Measurements from ENCODE around the gene SLC39A13. TPM values are rescaled to one million over a fixed set of nuclear protein-coding genes. Genes with fewer than 3 reads are reported as not detected.

SLC39A13 gene
- total RNA-seq, 3 donors from 2014 or later: 18.7 to 20.8 (median 19.5) TPM

GRCh38 chr11:47460571-47461235, 52.3 kb downstream of the SLC39A13 start:
- Mint-ChIP-seq H3K9me3 (no peaks in the 10 kb centered on the region), H3K4me3 (no peak overlapping the region), H3K36me3 (ENCODE audit: insufficient read depth) (peaks cover 9% of the 10 kb centered on the region), H3K4me1 (ENCODE audit: low read depth) (no peaks in the 10 kb centered on the region), H3K27me3 (ENCODE audit: low read depth) (no peaks in the 10 kb centered on the region)
- no peak for ATAC-seq
- no peak for DNase-seq

GRCh38 chr11:47461876-47462275, 53.5 kb downstream of the SLC39A13 start:
- Mint-ChIP-seq H3K27me3 (ENCODE audit: low read depth) (no peaks in the 10 kb centered on the region), H3K9me3 (no peaks in the 10 kb centered on the region), H3K4me1 (ENCODE audit: low read depth) (no peaks in the 10 kb centered on the region), H3K4me3 (no peak overlapping the region), H3K36me3 (ENCODE audit: insufficient read depth) (peaks cover 11% of the 10 kb centered on the region)
- ATAC-seq (no peak), DNase-seq (no peak)

DNA sequence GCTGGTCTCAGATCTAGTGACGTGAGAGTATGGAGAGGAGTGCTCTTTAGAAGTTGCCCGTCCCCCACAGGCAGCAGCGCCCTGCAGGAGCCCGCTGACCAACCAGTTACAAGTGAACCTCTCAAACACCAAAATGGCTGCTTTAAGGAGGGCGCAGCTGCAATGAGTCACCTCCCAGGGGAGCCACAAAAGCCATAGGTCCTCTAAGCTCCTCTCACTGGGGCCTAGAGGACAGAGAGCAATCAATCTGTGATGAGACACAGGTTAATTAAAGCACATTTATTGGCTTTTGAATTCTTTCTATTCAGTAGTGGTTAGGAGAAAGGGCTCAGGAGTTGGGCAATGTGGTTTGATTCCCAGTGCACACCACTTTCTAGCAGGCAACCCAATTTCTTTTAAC, 56.1 kb downstream of the SLC39A13 start:
- H3K36me3 Mint-ChIP-seq (ENCODE audit: insufficient read depth): peaks cover 23% of the 10 kb centered on the region
- H3K27me3 Mint-ChIP-seq (ENCODE audit: low read depth): no peaks in the 10 kb centered on the region
- H3K9me3 Mint-ChIP-seq: no peaks in the 10 kb centered on the region
- no peaks in the 10 kb centered on the region for H3K4me1 Mint-ChIP-seq (ENCODE audit: low read depth)
- no peak for DNase-seq
- no peak for ATAC-seq
- no peak overlapping the region for H3K4me3 Mint-ChIP-seq

Other genes with a start within 250 kb of the SLC39A13 start
- 100 to 1,000 TPM in 2 of 3 donors, 10 to 100 TPM in 1; 98.5 to 110 (median 104) TPM for gene ARFGAP2, start 231.7 kb upstream of the SLC39A13 start, total RNA-seq
- gene PACSIN3, start 222.2 kb upstream of the SLC39A13 start, total RNA-seq: 10 to 100 TPM in 1 of 3 donors, 1 to 10 TPM in 2; 5.3 to 15.2 (median 5.8) TPM
- 10 to 100 TPM; 76.4 to 95.0 (median 90.2) TPM for gene DDB2, start 193.6 kb upstream of the SLC39A13 start, total RNA-seq
- gene ACP2, start 159.8 kb upstream of the SLC39A13 start, total RNA-seq: 10 to 100 TPM; 23.5 to 29.3 (median 28.7) TPM
- 10 to 100 TPM in 2 of 3 donors, 1 to 10 TPM in 1; 8.5 to 10.3 (median 10.0) TPM for gene NR1H3, start 150.6 kb upstream of the SLC39A13 start, total RNA-seq
- 10 to 100 TPM; 51.2 to 55.6 (median 54.5) TPM for gene MADD, start 138.5 kb upstream of the SLC39A13 start, total RNA-seq
- not detected for gene MYBPC3, start 55.9 kb upstream of the SLC39A13 start, total RNA-seq
- 1 to 10 TPM in 2 of 3 donors, under 1 TPM in 1; 0.74 to 2.3 (median 1.1) TPM for gene SPI1, start 30.0 kb upstream of the SLC39A13 start, total RNA-seq
- 100 to 1,000 TPM; 275 to 300 (median 299) TPM for gene PSMC3, start 17.8 kb downstream of the SLC39A13 start, total RNA-seq
- gene RAPSN, start 40.5 kb downstream of the SLC39A13 start, total RNA-seq: under 1 TPM; 0.46 to 0.53 (median 0.52) TPM
- 100 to 1,000 TPM; 186 to 199 (median 190) TPM for gene CELF1, start 144.5 kb downstream of the SLC39A13 start, total RNA-seq
- 10 to 100 TPM; 47.1 to 54.7 (median 48.8) TPM for gene PTPMT1, start 157.0 kb downstream of the SLC39A13 start, total RNA-seq
- 10 to 100 TPM; 19.6 to 24.7 (median 21.5) TPM for gene KBTBD4, start 170.4 kb downstream of the SLC39A13 start, total RNA-seq
- gene NDUFS3, start 170.5 kb downstream of the SLC39A13 start, total RNA-seq: 100 to 1,000 TPM; 164 to 174 (median 170) TPM
- gene FAM180B, start 178.1 kb downstream of the SLC39A13 start, total RNA-seq: under 1 TPM in 1 of 3 donors, not detected in 2; 0.13 TPM
- gene C1QTNF4, start 185.8 kb downstream of the SLC39A13 start, total RNA-seq: under 1 TPM in 1 of 3 donors, not detected in 2; 0.18 TPM
- 100 to 1,000 TPM; 122 to 147 (median 128) TPM for gene MTCH2, start 234.0 kb downstream of the SLC39A13 start, total RNA-seq

Data from activated T-cell treated with anti-CD3 and anti-CD28 coated beads, Interleukin-2, amount 50 U/mL, for 4 hours (primary cell).